ENCODE data around the gene PLK3. TPM values are rescaled to one million over a fixed set of nuclear protein-coding genes. Genes with fewer than 3 reads are reported as not detected.
"Not testable (repeated sequence)": the region's sequence is repeated elsewhere in the genome, so short reads cannot be mapped to it uniquely, and the experiment has no call there.

Gene PLK3
- 6.2 and 9.5 TPM in 2 replicates for total RNA-seq
- 6.3 and 12.4 TPM in 2 replicates for polyA plus RNA-seq

DNA sequence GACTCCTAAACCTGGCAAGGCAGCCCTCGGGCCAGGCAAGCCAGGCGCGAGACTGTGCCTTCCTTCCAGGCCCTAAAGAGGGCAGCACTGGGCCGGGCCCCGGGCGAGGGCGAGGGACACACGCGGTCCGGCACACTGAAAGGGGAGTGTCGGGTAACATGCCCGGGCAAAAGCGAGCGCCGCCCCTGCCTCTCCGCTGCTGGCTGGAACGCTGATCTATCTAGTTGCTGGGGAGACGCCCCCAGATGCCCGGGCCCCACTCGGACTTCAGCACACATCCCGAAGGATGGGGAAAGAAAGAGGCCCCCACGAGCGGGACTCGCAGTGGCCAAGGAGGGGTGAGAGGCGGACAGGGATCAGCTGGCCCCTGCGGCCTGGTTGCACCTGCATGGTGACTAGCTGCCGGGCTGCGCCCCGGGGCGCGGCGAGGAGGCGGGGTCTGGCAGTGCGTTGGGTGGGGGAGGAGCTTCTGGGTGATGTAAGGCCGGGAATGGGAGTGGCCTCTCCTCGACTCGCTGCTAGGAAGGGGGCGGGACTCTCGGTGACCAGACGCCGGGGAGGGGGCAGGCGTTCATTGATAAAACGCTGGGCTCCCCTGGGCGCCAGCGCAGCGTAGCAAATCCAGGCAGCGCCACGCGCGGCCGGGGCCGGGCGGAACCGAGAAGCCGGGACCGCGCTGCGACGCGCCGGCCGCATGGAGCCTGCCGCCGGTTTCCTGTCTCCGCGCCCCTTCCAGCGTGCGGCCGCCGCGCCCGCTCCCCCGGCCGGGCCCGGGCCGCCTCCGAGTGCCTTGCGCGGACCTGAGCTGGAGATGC is at the start of gene PLK3:
Gene PLK3 (plus strand): TSS at position 608 of the 815 bp plus-strand sequence. CDS start 87 bp downstream, at position 695.
- peak; percentile 97 to 99 for DNase-seq (ENCODE audit: low read depth in 1 of 2, low spot score in 1 of 2)
- Histone ChIP-seq H3K9me3 (ENCODE audit: low read depth) (no peaks in the 10 kb centered on the region), H3K27ac (peak within 1 kb of the TSS; percentile 89), H3K4me1 (ENCODE audit: low read depth) (peaks cover 11% of the 10 kb centered on the region), H3K27me3 (no peaks in the 10 kb centered on the region), H3K4me3 (peak within 1 kb of the TSS; percentile 55), H3K36me3 (no peaks in the 10 kb centered on the region)
- TF ChIP-seq, protein P1, sequence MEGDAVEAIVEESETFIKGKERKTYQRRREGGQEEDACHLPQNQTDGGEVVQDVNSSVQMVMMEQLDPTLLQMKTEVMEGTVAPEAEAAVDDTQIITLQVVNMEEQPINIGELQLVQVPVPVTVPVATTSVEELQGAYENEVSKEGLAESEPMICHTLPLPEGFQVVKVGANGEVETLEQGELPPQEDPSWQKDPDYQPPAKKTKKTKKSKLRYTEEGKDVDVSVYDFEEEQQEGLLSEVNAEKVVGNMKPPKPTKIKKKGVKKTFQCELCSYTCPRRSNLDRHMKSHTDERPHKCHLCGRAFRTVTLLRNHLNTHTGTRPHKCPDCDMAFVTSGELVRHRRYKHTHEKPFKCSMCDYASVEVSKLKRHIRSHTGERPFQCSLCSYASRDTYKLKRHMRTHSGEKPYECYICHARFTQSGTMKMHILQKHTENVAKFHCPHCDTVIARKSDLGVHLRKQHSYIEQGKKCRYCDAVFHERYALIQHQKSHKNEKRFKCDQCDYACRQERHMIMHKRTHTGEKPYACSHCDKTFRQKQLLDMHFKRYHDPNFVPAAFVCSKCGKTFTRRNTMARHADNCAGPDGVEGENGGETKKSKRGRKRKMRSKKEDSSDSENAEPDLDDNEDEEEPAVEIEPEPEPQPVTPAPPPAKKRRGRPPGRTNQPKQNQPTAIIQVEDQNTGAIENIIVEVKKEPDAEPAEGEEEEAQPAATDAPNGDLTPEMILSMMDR (IDR thresholded peaks at IDR 0.05; ENCODE audit: low read depth, low read length) = peak; percentile 90

DNA sequence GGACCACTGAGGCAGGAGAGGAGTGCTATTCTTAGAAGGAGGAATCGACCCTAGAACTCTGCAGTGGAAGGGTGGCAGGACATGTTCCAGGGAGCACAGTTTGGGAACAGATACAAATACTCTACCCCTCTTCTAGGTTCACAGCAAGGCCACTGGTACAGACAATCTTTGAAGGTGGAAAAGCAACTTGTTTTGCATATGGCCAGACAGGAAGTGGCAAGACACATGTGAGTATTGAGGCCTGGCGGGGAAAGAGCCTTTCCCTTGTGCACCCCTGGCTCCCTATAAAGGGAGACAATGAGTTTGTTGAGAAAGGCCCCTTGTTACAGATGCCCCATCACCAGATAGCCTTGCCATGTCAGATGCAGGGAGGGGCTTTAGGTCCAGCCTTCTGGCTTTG is 42.8 kb upstream of the PLK3 start:
- Histone ChIP-seq H3K9me3 (ENCODE audit: low read depth) (no peaks in the 10 kb centered on the region), H3K27me3 (no peaks in the 10 kb centered on the region), H3K4me3 (no peak overlapping the region), H3K4me1 (ENCODE audit: low read depth) (no peaks in the 10 kb centered on the region), H3K27ac (no peak overlapping the region), H3K36me3 (peaks cover 10% of the 10 kb centered on the region)
- TF ChIP-seq, protein P1 (IDR thresholded peaks at IDR 0.05; ENCODE audit: low read depth, low read length) = no peak
- no peak for DNase-seq (ENCODE audit: low read depth in 1 of 2, low spot score in 1 of 2)

DNA sequence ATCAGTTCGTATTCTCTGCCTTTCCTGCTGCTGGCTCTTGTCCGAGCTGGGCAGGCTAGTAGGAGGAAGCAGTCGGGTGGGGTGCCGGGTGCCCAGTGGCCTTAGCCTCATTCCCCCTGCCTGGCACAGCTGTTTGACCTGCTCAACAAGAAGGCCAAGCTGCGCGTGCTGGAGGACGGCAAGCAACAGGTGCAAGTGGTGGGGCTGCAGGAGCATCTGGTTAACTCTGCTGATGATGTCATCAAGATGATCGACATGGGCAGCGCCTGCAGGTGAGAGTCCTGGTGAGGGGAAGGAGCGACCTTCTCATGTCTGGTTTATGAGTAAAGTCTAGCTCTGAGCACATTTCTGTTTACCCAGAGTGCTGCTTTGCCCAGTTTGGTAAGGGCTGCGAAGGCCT is 41.1 kb upstream of the PLK3 start:
- Histone ChIP-seq H3K4me3 (no peak overlapping the region), H3K27ac (no peak overlapping the region), H3K27me3 (no peaks in the 10 kb centered on the region), H3K9me3 (ENCODE audit: low read depth) (no peaks in the 10 kb centered on the region), H3K36me3 (peaks cover 10% of the 10 kb centered on the region), H3K4me1 (ENCODE audit: low read depth) (no peaks in the 10 kb centered on the region)
- DNase-seq (ENCODE audit: low read depth in 1 of 2, low spot score in 1 of 2) = no peak
- TF ChIP-seq, protein P1 (IDR thresholded peaks at IDR 0.05; ENCODE audit: low read depth, low read length) = no peak

DNA sequence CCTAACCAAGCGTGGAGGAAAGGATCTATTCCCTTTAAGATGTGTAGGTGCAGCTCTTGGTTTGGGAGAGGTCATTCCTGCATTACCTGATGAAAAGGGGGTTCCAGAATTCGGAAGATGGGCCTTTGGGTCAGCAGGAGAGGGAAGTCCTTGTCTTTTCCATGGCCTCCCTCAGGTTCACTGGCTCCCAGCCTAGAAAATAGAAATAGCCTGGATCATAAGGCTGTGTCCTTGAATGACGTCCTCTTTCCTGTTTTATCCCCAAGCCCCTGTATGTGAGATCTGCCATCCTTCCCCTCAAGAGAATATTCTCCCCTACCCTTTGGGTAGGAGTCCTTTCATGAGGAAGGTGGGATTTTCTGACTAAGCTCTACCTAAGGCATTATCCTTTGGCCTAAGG is 39.3 kb upstream of the PLK3 start:
- TF ChIP-seq, protein P1 (IDR thresholded peaks at IDR 0.05; ENCODE audit: low read depth, low read length) = no peak
- DNase-seq (ENCODE audit: low read depth in 1 of 2, low spot score in 1 of 2) = no peak
- H3K4me3 ChIP-seq = no peak overlapping the region
- H3K9me3 ChIP-seq (ENCODE audit: low read depth) = no peaks in the 10 kb centered on the region
- H3K27me3 ChIP-seq = no peaks in the 10 kb centered on the region
- no peaks in the 10 kb centered on the region for H3K4me1 ChIP-seq (ENCODE audit: low read depth)
- no peak overlapping the region for H3K27ac ChIP-seq
- H3K36me3 ChIP-seq = peaks cover 8% of the 10 kb centered on the region

DNA sequence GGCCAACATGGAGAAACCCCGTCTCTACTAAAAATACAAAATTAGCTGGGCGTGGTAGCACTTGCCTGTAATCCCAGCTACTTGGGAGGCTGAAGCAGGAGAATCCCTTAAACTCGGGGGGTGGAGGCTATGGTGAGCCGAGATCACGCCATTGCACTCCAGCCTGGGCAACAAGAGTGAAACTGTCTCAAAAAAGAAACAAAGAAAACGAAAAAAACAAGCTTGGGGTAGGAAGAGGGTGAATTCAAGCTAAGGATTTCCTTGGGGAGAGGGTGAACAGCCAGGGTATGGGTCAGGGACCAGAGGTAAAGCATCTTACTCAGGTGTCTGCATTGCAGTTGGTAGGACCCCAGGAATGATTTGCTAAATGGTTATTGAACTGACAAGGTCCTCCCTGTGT is 33.8 kb upstream of the PLK3 start:
- not testable (repeated sequence) for H3K4me1 ChIP-seq (ENCODE audit: low read depth); H3K9me3 ChIP-seq (ENCODE audit: low read depth); H3K36me3 ChIP-seq; H3K27ac ChIP-seq; DNase-seq (ENCODE audit: low read depth in 1 of 2, low spot score in 1 of 2); H3K27me3 ChIP-seq; H3K4me3 ChIP-seq
